HG03378 (cell line): ENCODE measurements around the gene AQP10.
"Not testable (repeated sequence)": the region's sequence is repeated elsewhere in the genome, so short reads cannot be mapped to it uniquely, and the experiment has no call there.

Source experiments
- ATAC-seq: cut with Tn5 transposase; IDR thresholded peaks from one replicate; pipeline ENCODE4 v1.9.1; 2021; ENCODE audit warnings: mild to moderate bottlenecking, moderate library complexity; ENCODE audit not compliant: unreplicated experiment

Gene AQP10

GRCh38 chr1:154342836-154343472 is 22.1 kb downstream of the AQP10 start:
- ATAC-seq = no peak

- ATAC-seq = no peak
Measured at GRCh38 chr1:154344977-154345837, 24.3 kb downstream of the AQP10 start.

- ATAC-seq = no peak
Measured at GRCh38 chr1:154346276-154346917, 25.5 kb downstream of the AQP10 start.

GRCh38 chr1:154347961-154348360 is 27.1 kb downstream of the AQP10 start:
- ATAC-seq = no peak

- ATAC-seq = no peak
Measured at GRCh38 chr1:154348429-154349076, 27.7 kb downstream of the AQP10 start.

GRCh38 chr1:154349121-154349520 is 28.2 kb downstream of the AQP10 start:
- ATAC-seq = no peak

GRCh38 chr1:154350383-154350782 is 29.5 kb downstream of the AQP10 start:
- ATAC-seq = no peak

GRCh38 chr1:154351363-154352068 is 30.6 kb downstream of the AQP10 start:
- ATAC-seq = no peak

GRCh38 chr1:154352245-154352580 is 31.3 kb downstream of the AQP10 start:
- no peak for ATAC-seq

- no peak for ATAC-seq
Measured at GRCh38 chr1:154352581-154353459, 31.9 kb downstream of the AQP10 start.

GRCh38 chr1:154353460-154353904 is 32.6 kb downstream of the AQP10 start:
- no peak for ATAC-seq

- no peak for ATAC-seq
Measured at GRCh38 chr1:154353966-154354365, 33.1 kb downstream of the AQP10 start.

- ATAC-seq = no peak
Measured at GRCh38 chr1:154358519-154358918, 37.6 kb downstream of the AQP10 start.

GRCh38 chr1:154360288-154360687 is 39.4 kb downstream of the AQP10 start:
- no peak for ATAC-seq

GRCh38 chr1:154360881-154361280 is 40.0 kb downstream of the AQP10 start:
- ATAC-seq = not testable (repeated sequence)

GRCh38 chr1:154361357-154361756 is 40.5 kb downstream of the AQP10 start:
- ATAC-seq = no peak

GRCh38 chr1:154371436-154371835 is 50.5 kb downstream of the AQP10 start:
- no peak for ATAC-seq

- not testable (repeated sequence) for ATAC-seq
Measured at GRCh38 chr1:154373777-154374357, 53.0 kb downstream of the AQP10 start.
